Skeletal muscle satellite cell (primary cell): ENCODE measurements around the gene ENO4.

Experiments used
- H3K27me3 ChIP-seq: 2 replicates; pipeline ENCODE4 v1.7.0; 2013; ENCODE audit warnings: low read length; ENCODE audit not compliant: control insufficient read depth, insufficient read depth
- H3K36me3 ChIP-seq: 2 replicates; pipeline ENCODE4 v1.7.0; 2013; ENCODE audit warnings: mild to moderate bottlenecking, control low read depth, low read length; ENCODE audit not compliant: insufficient read depth
- H3K4me1 ChIP-seq: 2 replicates; pipeline ENCODE4 v1.7.0; 2013; ENCODE audit warnings: low read length; ENCODE audit not compliant: control insufficient read depth, insufficient read depth
- H3K4me2 ChIP-seq: 2 replicates; pipeline ENCODE4 v1.7.0; 2013; ENCODE audit warnings: mild to moderate bottlenecking, low read length
- H3K4me3 ChIP-seq: 2 replicates; pipeline ENCODE4 v1.7.0; 2013; ENCODE audit warnings: low read length
- H3K9ac ChIP-seq: 2 replicates; pipeline ENCODE4 v1.7.0; 2013; ENCODE audit warnings: mild to moderate bottlenecking, low read depth, low read length, moderate library complexity
- H3K9me3 ChIP-seq: replicated peaks from 2 replicates; pipeline ENCODE4 v1.7.0; 2013; ENCODE audit warnings: mild to moderate bottlenecking, control low read depth, low read length

ENO4 gene

GRCh38 chr10:116815641-116816415 is 33.5 kb upstream of the ENO4 start:
- H3K36me3 ChIP-seq = no peaks in the 10 kb centered on the region
- no peak overlapping the region for H3K9ac ChIP-seq
- H3K9me3 ChIP-seq = no peaks in the 10 kb centered on the region
- peaks cover 9% of the 10 kb centered on the region for H3K4me1 ChIP-seq
- no peak overlapping the region for H3K4me2 ChIP-seq
- peaks cover 5% of the 10 kb centered on the region for H3K27me3 ChIP-seq
- no peak overlapping the region for H3K4me3 ChIP-seq

DNA sequence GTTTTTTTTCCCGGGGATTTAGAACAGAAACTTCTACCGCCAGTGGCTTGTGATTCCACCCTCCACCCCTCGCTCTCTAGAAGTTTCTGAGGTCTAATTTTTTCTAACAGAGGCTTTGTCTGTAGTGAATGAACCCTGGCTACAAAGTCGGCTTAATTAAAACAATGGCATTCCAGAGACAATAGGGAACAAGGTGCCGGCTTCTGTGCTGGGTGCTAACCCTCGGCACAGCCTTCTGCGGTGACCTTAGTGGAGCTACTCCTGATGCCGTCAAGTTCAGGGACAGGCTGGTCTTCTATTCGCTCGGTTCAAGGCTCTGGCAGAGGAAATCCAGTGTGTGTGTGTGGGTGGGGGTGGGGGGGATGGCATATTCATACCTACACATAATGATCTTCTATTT is 32.1 kb upstream of the ENO4 start:
- Histone ChIP-seq H3K27me3 (peaks cover 5% of the 10 kb centered on the region), H3K4me2 (no peak overlapping the region), H3K9ac (no peak overlapping the region), H3K4me1 (peaks cover 9% of the 10 kb centered on the region), H3K9me3 (no peaks in the 10 kb centered on the region), H3K4me3 (no peak overlapping the region), H3K36me3 (no peaks in the 10 kb centered on the region)

DNA sequence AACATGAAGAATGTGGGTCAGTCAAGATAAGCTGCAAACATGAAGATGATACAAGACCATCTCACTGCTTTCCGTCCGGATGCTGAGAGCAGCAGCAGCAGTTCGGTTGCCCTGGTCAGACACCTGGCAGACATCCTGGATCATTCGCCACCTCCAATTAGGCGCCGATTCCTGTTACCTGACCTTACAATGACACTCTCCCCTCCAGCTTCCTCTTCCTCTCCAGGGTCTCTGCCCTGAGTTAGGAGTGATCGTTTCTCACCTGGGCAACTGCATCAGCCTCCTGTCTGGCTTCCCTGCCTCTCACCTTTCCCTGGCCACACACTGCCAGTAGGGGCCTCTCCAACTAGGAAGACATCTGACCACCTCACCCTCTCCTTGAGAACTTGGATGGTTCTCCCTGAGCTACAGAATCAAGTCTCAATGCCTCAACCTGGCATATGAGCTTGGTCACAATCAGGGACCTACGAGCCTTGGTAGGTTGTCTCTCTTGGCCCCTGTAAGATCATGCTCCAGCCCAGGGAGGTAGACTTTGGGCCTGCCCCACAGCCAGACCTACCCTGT is 31.4 kb upstream of the ENO4 start:
- H3K4me1 ChIP-seq = peaks cover 9% of the 10 kb centered on the region
- no peak overlapping the region for H3K9ac ChIP-seq
- H3K9me3 ChIP-seq = no peaks in the 10 kb centered on the region
- H3K36me3 ChIP-seq = no peaks in the 10 kb centered on the region
- peaks cover 5% of the 10 kb centered on the region for H3K27me3 ChIP-seq
- no peak overlapping the region for H3K4me3 ChIP-seq
- no peak overlapping the region for H3K4me2 ChIP-seq

- H3K9me3 ChIP-seq = no peaks in the 10 kb centered on the region
- no peaks in the 10 kb centered on the region for H3K27me3 ChIP-seq
- no peak overlapping the region for H3K9ac ChIP-seq
- H3K4me3 ChIP-seq = no peak overlapping the region
- peaks cover 9% of the 10 kb centered on the region for H3K4me1 ChIP-seq
- no peaks in the 10 kb centered on the region for H3K36me3 ChIP-seq
- H3K4me2 ChIP-seq = no peak overlapping the region
Measured at GRCh38 chr10:116819999-116820677, 29.2 kb upstream of the ENO4 start.

DNA sequence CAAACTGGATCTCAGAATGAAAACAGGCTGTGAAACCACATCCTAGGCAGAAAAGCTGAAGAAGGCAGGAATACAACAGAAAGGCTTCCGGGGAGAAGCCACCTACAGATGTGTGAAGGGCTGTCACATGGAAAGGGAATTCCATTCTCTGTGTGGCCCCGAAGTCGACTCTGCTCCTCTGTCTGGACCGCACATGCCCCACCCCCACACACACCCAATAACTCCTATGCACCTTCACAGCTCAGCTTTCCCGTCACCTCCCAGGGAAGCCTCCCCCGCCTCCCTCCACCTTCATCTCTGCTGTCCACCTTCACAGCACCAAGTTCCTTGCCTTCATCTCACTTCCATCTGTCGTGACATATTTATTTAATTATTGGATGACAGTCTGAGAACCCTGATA is 23.4 kb upstream of the ENO4 start:
- H3K9ac ChIP-seq = no peak overlapping the region
- H3K36me3 ChIP-seq = no peaks in the 10 kb centered on the region
- no peaks in the 10 kb centered on the region for H3K27me3 ChIP-seq
- no peak overlapping the region for H3K4me2 ChIP-seq
- no peaks in the 10 kb centered on the region for H3K9me3 ChIP-seq
- peaks cover 11% of the 10 kb centered on the region for H3K4me1 ChIP-seq
- H3K4me3 ChIP-seq = no peak overlapping the region

- H3K4me3 ChIP-seq = no peak overlapping the region
- H3K4me2 ChIP-seq = no peak overlapping the region
- peaks cover 11% of the 10 kb centered on the region for H3K4me1 ChIP-seq
- H3K27me3 ChIP-seq = no peaks in the 10 kb centered on the region
- H3K36me3 ChIP-seq = no peaks in the 10 kb centered on the region
- no peaks in the 10 kb centered on the region for H3K9me3 ChIP-seq
- H3K9ac ChIP-seq = no peak overlapping the region
Measured at GRCh38 chr10:116826803-116827202, 22.5 kb upstream of the ENO4 start.

DNA sequence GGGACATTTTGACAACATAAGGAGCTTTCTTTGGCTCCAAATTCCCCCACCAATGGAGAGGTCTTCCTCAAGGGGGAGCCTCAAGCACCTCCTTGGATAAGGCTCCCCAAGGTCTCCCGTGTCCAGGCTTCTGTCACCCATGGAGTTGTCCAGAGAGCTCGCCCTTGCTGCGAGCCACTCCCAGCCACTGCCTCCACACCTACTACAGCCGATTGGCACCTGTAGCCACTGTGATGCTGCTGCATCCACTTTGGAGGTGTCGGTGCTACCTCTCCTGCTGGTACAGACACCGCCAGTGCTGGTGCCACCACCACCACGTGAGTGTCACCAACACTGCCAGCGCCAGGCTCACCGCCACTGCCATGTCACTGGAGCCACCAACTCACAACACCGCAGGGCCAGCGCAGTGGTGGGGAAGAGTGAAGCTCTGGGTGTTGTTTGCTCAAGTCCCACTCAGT is 22.1 kb upstream of the ENO4 start:
- no peaks in the 10 kb centered on the region for H3K9me3 ChIP-seq
- H3K4me1 ChIP-seq = peaks cover 11% of the 10 kb centered on the region
- no peak overlapping the region for H3K9ac ChIP-seq
- H3K4me3 ChIP-seq = no peak overlapping the region
- H3K4me2 ChIP-seq = no peak overlapping the region
- no peaks in the 10 kb centered on the region for H3K27me3 ChIP-seq
- no peaks in the 10 kb centered on the region for H3K36me3 ChIP-seq

- H3K4me2 ChIP-seq = no peak overlapping the region
- H3K9me3 ChIP-seq = no peaks in the 10 kb centered on the region
- no peaks in the 10 kb centered on the region for H3K27me3 ChIP-seq
- no peaks in the 10 kb centered on the region for H3K36me3 ChIP-seq
- peaks cover 11% of the 10 kb centered on the region for H3K4me1 ChIP-seq
- no peak overlapping the region for H3K9ac ChIP-seq
- H3K4me3 ChIP-seq = no peak overlapping the region
Measured at GRCh38 chr10:116828116-116828515, 21.2 kb upstream of the ENO4 start.

DNA sequence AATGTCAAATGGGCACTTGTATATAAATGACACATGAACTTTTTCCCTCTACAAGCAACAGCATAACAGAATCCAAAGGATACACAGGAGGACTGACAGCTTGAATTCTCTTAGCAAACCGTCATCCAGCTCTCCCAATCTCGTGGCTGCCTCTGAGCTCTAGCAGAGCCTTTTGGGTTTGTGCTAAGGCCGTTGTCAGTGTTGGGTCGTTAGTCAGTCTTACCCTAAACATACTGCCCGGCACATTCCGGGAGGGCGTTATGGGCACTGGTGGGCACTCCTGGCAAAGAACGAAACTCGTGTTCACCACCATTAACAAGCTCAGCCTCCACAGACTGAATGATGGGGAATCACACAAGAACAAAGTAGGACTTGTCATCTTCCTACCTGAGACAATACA is 19.6 kb upstream of the ENO4 start:
- Histone ChIP-seq H3K4me1 (peaks cover 11% of the 10 kb centered on the region), H3K36me3 (no peaks in the 10 kb centered on the region), H3K9ac (no peak overlapping the region), H3K4me3 (no peak overlapping the region), H3K9me3 (no peaks in the 10 kb centered on the region), H3K4me2 (no peak overlapping the region), H3K27me3 (no peaks in the 10 kb centered on the region)

GRCh38 chr10:116831086-116831485 is 18.2 kb upstream of the ENO4 start:
- Histone ChIP-seq H3K36me3 (no peaks in the 10 kb centered on the region), H3K9ac (no peak overlapping the region), H3K4me3 (no peak overlapping the region), H3K9me3 (no peaks in the 10 kb centered on the region), H3K4me1 (peaks cover 11% of the 10 kb centered on the region), H3K4me2 (no peak overlapping the region), H3K27me3 (no peaks in the 10 kb centered on the region)

GRCh38 chr10:116831790-116832189 is 17.5 kb upstream of the ENO4 start:
- Histone ChIP-seq H3K4me3 (no peak overlapping the region), H3K4me1 (peaks cover 5% of the 10 kb centered on the region), H3K36me3 (no peaks in the 10 kb centered on the region), H3K9ac (no peak overlapping the region), H3K9me3 (no peaks in the 10 kb centered on the region), H3K27me3 (no peaks in the 10 kb centered on the region), H3K4me2 (no peak overlapping the region)
